ENCODE measurements around the gene LSAMP.
"Not testable (repeated sequence)": the region's sequence is repeated elsewhere in the genome, so short reads cannot be mapped to it uniquely, and the experiment has no call there.

The LSAMP gene

GRCh38 chr3:115877615-115877899 lies 567.7 kb downstream of the LSAMP start:
- DNase-seq (ENCODE audit: low read depth), result no peak

DNA sequence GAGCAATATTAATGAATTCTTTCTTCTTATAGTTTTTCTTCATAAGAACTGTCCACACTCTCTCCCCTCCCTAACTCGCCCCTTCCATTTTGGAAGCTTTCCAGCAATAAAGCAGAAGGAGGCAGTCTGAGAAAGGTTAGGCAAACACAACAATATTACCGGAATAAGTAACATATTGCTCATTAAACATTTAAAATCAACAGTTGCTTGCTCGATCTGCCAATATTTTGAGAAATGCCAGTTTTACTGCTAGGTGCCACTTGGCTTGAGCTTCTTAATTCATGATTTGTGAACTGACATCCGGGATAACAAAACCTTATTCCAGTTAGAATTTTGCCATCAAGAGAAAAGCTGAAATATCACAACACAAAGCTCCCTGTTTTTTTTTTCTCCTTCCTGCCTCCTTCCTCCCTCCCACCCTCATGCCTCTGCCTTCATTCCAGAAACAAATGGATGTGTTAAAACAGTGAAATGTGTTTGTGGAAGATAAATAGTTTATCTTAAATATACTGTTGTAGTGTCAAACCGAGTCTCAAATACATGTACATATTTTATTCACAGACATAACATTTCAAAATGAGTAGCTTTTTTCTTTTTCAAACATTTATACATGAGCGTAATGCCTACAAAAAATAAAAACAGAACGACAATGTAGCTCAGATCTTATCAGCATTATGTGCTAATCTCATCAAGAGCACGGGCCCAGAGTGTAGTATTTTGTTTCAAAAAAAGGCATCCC lies 568.2 kb downstream of the LSAMP start:
- no peak for DNase-seq (ENCODE audit: low read depth)

DNA sequence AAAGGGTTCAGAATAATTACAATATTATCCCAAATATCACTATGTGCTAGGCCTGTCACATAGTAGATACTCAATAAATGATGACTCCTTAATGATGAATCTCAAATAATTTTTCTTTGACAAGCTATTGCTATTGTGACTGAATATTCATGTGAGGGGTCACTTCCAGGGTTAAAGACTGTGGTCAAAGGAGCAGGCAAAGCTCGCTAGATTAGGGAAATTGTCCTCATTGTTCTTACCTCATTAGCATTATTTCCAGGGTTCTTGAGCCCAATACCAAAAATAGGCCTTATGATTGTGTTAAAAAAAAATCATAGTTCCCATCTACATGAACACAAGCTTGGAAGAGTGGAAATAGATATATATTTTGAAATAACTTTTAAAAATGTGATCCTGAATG lies 569.8 kb downstream of the LSAMP start:
- no peak for DNase-seq (ENCODE audit: low read depth)

GRCh38 chr3:115871735-115872134 lies 573.6 kb downstream of the LSAMP start:
- DNase-seq (ENCODE audit: low read depth), result no peak

DNA sequence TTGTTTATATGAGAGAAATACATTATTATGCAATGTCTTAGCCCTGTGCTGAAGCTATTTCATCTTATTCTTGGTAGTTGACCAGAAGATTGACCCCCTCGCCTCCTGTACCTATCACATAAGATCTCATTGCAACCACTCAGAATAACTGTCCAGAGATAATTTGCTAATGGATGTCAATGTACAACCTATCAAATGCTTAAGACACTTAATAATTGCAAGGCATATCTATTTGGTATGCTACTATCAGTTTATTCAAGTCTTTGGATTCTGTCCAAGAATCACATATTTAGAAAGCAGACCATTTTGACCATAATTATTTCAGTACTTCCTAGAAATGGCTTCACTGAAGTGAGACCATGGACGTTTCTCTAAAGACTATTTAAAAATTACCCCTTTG lies 580.4 kb downstream of the LSAMP start:
- DNase-seq (ENCODE audit: low read depth), result no peak

GRCh38 chr3:115862849-115863248 lies 582.4 kb downstream of the LSAMP start:
- no peak for DNase-seq (ENCODE audit: low read depth)

DNA sequence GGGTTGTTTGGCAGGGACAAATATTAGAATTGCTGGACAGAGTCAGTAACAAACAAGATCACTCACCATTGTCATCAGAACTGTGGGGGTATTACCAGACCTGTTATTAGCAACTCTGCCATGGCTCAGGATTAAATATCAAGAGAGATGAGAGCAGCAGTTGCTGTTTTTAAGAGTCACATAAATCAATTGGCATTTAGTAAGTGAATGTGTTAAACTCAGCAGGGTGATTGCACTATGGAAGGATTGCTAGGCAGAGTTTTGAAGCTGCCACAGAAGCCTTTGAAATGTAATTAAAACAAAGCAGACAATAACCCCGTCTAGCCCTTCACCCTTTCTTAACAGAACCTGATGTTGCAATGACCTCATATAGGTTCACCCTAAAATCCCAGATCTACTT lies 583.2 kb downstream of the LSAMP start:
- DNase-seq (ENCODE audit: low read depth), result no peak

GRCh38 chr3:115861166-115861733 lies 584.0 kb downstream of the LSAMP start:
- no peak for DNase-seq (ENCODE audit: low read depth)

GRCh38 chr3:115860766-115861165 lies 584.5 kb downstream of the LSAMP start:
- DNase-seq (ENCODE audit: low read depth), result no peak

GRCh38 chr3:115859002-115859807 lies 586.1 kb downstream of the LSAMP start:
- DNase-seq (ENCODE audit: low read depth), result no peak

- DNase-seq (ENCODE audit: low read depth), result no peak
Observed at GRCh38 chr3:115857518-115858136, 587.7 kb downstream of the LSAMP start.

DNA sequence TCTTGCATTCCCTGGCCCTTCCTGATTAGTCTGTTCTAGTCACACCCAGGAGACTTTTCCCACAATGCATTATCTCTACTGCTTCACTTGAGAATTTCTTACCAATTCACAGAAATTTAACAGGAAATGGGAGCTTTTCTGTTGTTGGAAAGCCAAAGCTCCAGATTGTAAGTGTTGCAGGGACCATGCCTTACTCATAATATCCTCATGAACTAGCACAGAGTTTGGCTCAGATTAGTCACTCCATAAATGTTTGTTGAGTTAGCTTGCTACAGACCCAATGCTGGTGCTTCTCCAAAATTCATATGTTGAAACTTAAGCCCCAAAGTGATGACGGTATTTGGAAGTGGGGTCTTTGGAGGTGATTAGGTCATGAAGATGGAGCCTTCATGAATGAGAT lies 589.4 kb downstream of the LSAMP start:
- DNase-seq (ENCODE audit: low read depth), result no peak

DNA sequence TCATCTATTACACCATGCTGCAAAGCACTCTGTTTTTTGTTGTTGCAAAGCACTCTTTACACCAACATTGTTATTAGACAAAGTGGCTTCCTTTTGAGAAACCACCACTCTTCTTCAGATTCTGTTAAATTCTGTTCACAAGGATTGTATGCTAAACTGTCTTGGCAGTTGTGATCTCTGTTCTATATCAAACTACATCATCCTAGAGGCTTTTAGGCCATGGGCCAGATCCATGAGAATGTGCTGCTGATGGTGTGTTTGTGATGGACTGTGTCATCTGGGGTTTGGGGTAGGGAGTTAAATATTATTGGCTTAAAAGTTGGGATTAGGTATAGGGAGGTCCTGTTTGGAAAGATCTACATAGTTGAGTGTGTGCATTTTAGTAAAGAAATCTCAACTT lies 592.2 kb downstream of the LSAMP start:
- DNase-seq (ENCODE audit: low read depth), result no peak

DNA sequence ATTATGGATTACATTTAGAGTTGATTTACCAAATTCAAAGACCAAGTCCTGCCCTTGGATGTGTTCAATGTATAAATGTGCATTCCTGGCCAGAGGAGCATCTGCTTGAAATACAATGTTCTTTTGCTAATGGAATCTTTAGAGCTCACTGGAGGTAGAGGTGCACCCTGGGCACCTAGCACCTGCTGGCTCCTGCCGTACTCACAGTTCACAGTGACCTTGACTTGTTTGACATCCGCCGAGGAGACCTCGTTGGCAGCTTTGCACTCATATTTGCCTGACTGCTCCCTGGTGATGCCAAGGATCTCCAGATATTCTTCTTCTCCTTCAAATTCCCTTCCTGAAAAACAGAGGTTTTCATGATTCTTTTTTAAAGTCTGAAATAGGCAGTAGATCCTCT lies 593.0 kb downstream of the LSAMP start:
- DNase-seq (ENCODE audit: low read depth), result no peak

- DNase-seq (ENCODE audit: low read depth), result no peak
Observed at GRCh38 chr3:115851571-115851970, 593.7 kb downstream of the LSAMP start.

- DNase-seq (ENCODE audit: low read depth), result no peak
Observed at GRCh38 chr3:115848641-115849040, 596.6 kb downstream of the LSAMP start.

- no peak for DNase-seq (ENCODE audit: low read depth)
Observed at GRCh38 chr3:115845986-115846385, 599.3 kb downstream of the LSAMP start.

- DNase-seq (ENCODE audit: low read depth), result not testable (repeated sequence)
Observed at GRCh38 chr3:115844729-115845128, 600.6 kb downstream of the LSAMP start.

GRCh38 chr3:115843206-115843605 lies 602.1 kb downstream of the LSAMP start:
- DNase-seq (ENCODE audit: low read depth), result no peak

- no peak for DNase-seq (ENCODE audit: low read depth)
Observed at GRCh38 chr3:115839246-115839645, 606.0 kb downstream of the LSAMP start.

DNA sequence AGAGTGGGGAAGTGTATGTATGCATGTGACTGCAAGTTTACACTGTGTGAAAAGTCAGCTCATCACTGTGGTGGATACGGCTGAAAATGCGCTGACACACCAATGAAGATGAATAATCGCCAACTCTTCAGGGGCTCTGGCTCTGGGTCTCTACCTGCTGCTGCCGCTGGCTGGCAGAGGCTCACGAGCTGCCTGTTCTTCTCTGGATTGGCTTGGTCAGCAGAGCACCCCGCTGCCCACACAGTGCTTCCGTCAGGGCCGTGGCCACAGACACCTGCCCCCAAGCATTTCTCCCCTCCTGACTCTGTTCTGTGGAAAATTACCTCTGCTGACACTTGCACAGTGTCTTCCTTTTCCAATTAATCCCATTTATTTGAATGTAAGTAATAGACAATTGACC lies 606.5 kb downstream of the LSAMP start:
- no peak for DNase-seq (ENCODE audit: low read depth)

DNA sequence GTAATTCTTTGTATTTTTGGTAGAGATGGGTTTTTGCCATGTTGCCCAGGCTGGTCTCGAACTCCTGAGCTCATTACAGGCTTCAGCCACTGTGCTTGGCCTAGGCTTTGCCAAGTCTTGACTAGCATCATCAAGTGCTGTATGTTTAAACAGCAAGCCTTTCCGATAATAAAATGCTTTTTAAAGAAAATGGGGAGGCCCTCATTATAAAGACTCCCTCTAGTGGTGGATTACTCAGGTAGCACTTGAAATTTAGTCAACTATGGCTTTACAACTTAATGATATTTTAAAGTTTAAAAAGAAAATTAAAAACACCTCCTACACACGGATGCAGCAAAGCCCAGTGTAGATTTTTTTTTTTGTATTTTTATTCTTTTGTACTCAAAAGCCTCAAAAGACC lies 608.3 kb downstream of the LSAMP start:
- DNase-seq (ENCODE audit: low read depth), result no peak

DNA sequence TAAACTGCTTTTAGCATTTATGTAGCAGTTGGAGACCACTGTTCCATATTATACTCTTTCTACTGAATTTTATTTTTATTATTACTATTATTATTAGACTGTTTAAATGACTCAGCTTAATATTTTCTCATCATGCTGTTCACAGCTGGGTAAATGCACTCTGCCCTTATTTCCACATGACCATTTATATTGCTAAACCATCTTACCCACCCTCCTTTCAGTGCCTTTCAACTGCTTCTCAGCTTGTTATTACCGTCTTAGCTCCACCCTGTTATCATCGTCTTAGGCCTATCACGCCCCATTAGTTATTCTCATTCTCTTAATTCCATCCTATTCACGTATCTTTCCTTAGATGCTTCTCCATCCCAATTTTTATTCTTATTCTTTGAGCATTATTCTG lies 609.3 kb downstream of the LSAMP start:
- no peak for DNase-seq (ENCODE audit: low read depth)
